ENCODE data around the gene ZNF133.
"Not testable (repeated sequence)": the region's sequence is repeated elsewhere in the genome, so short reads cannot be mapped to it uniquely, and the experiment has no call there.

GRCh38 chr20:18248545-18248944 is 39.8 kb upstream of the ZNF133 start:
- TF ChIP-seq ZNF449 (tag by site-specific recombination; IDR thresholded peaks at IDR 0.05); CTCF (tag by site-specific recombination; IDR thresholded peaks at IDR 0.05); ZNF692 (tag by site-specific recombination; IDR thresholded peaks at IDR 0.05); ZBTB7A (tag by site-specific recombination; IDR thresholded peaks at IDR 0.05; ENCODE audit: low read depth); FEZF1 (tag by site-specific recombination; IDR thresholded peaks at IDR 0.05); PATZ1 (tag by site-specific recombination; IDR thresholded peaks at IDR 0.05); KLF10 (tag by site-specific recombination; IDR thresholded peaks at IDR 0.05); ZNF639 (tag by site-specific recombination; IDR thresholded peaks at IDR 0.05); ZBTB1 (tag by site-specific recombination; IDR thresholded peaks at IDR 0.05); KLF16 (tag by site-specific recombination; IDR thresholded peaks at IDR 0.05); ZBTB10 (tag by site-specific recombination; IDR thresholded peaks at IDR 0.05); ZNF274 (IDR thresholded peaks at IDR 0.05; ENCODE audit: low read length); ZNF274 (tag by site-specific recombination; IDR thresholded peaks at IDR 0.05; ENCODE audit: borderline replicate concordance): not testable (repeated sequence)

Measured in HEK293 (cell line).